Nephron (organoid): ENCODE results near the gene SNAP23.

Experiments
- H3K27ac Mint-ChIP-seq, 3 experiments: 2 replicates each; pipeline ENCODE4 v1.8.0; 2020; ENCODE audit warnings: mixed read lengths in 3 of 3, mild to moderate bottlenecking in 2 of 3, moderate library complexity in 1 of 3
- H3K27me3 Mint-ChIP-seq: 2 replicates; pipeline ENCODE4 v1.8.0; 2021; ENCODE audit warnings: low read depth, mild to moderate bottlenecking, moderate library complexity, mixed read lengths
- H3K36me3 Mint-ChIP-seq: 2 replicates; pipeline ENCODE4 v1.8.0; 2020; ENCODE audit warnings: low read depth, mixed read lengths
- H3K4me1 Mint-ChIP-seq: 2 replicates; pipeline ENCODE4 v1.8.0; 2020; ENCODE audit warnings: mixed read lengths
- H3K4me3 Mint-ChIP-seq, 3 experiments: 2 replicates each; pipeline ENCODE4 v1.8.0; 2020; ENCODE audit warnings: mild to moderate bottlenecking in 3 of 3, mixed read lengths in 3 of 3, moderate library complexity in 2 of 3
- H3K9me3 Mint-ChIP-seq: 2 replicates; pipeline ENCODE4 v1.8.0; 2020; ENCODE audit warnings: mixed read lengths
- CTCF ChIP-seq, 3 experiments: fragments of 200-600 bp; sonication (generic); IDR thresholded peaks; one replicate each; pipeline ENCODE4 v1.5.0; 2021; ENCODE audit warnings: antibody characterized with exemption in 3 of 3; ENCODE audit not compliant: unreplicated experiment in 3 of 3

The SNAP23 gene

GRCh38 chr15:42490671-42491538 lies 4.5 kb upstream of the SNAP23 start, which contains the start of gene ZNF106:
ZNF106 (minus strand) TSS chr15:42491141; CDS start chr15:42472289, 18,852 bp downstream.
- Mint-ChIP-seq H3K27ac (peak within 1 kb of the TSS; percentile 99 to 100 (median 100)), H3K36me3 (peaks cover 5% of the 10 kb centered on the region), H3K4me3 (peak within 1 kb of the TSS; percentile 86 to 98 (median 96)), H3K27me3 (no peaks in the 10 kb centered on the region), H3K4me1 (peaks cover 32% of the 10 kb centered on the region), H3K9me3 (no peaks in the 10 kb centered on the region)
- TF ChIP-seq CTCF (IDR thresholded peaks at IDR 0.05; ENCODE audit: unreplicated experiment in 3 of 3) = peak in 1 of 3 experiments; percentile 20

GRCh38 chr15:42491539-42492225 lies 3.8 kb upstream of the SNAP23 start:
- Mint-ChIP-seq H3K4me3 (peak overlapping the region; percentile 86 to 98 (median 96)), H3K27me3 (no peaks in the 10 kb centered on the region), H3K4me1 (peaks cover 39% of the 10 kb centered on the region), H3K9me3 (no peaks in the 10 kb centered on the region), H3K36me3 (peaks cover 5% of the 10 kb centered on the region), H3K27ac (peak overlapping the region; percentile 99 to 100 (median 100))
- no peak for TF ChIP-seq CTCF (IDR thresholded peaks at IDR 0.05; ENCODE audit: unreplicated experiment in 3 of 3)

GRCh38 chr15:42493679-42494078 lies 1.8 kb upstream of the SNAP23 start:
- peak overlapping the region; percentile 87 to 92 (median 91) for H3K27ac Mint-ChIP-seq
- no peaks in the 10 kb centered on the region for H3K36me3 Mint-ChIP-seq
- no peak for TF ChIP-seq CTCF (IDR thresholded peaks at IDR 0.05; ENCODE audit: unreplicated experiment in 3 of 3)
- H3K27me3 Mint-ChIP-seq = no peaks in the 10 kb centered on the region
- no peaks in the 10 kb centered on the region for H3K9me3 Mint-ChIP-seq
- peak overlapping the region; percentile 49 to 72 (median 65) for H3K4me3 Mint-ChIP-seq
- peaks cover 40% of the 10 kb centered on the region for H3K4me1 Mint-ChIP-seq

- no peak for TF ChIP-seq CTCF (IDR thresholded peaks at IDR 0.05; ENCODE audit: unreplicated experiment in 3 of 3)
- Mint-ChIP-seq H3K4me1 (peaks cover 41% of the 10 kb centered on the region), H3K27me3 (no peaks in the 10 kb centered on the region), H3K9me3 (no peaks in the 10 kb centered on the region), H3K36me3 (no peaks in the 10 kb centered on the region), H3K4me3 (peak overlapping the region; percentile 94 to 98 (median 97)), H3K27ac (peak overlapping the region; percentile 91 to 92 (median 92))
Measured at GRCh38 chr15:42494998-42495360, 455 bp upstream of the SNAP23 start.

- no peaks in the 10 kb centered on the region for H3K36me3 Mint-ChIP-seq
- no peaks in the 10 kb centered on the region for H3K27me3 Mint-ChIP-seq
- H3K4me3 Mint-ChIP-seq = peak overlapping the region; percentile 55 to 68 (median 57)
- H3K9me3 Mint-ChIP-seq = no peaks in the 10 kb centered on the region
- H3K27ac Mint-ChIP-seq = peak overlapping the region in 2 of 3 experiments; percentile 28 to 74
- no peak for TF ChIP-seq CTCF (IDR thresholded peaks at IDR 0.05; ENCODE audit: unreplicated experiment in 3 of 3)
- H3K4me1 Mint-ChIP-seq = peaks cover 29% of the 10 kb centered on the region
Measured at GRCh38 chr15:42498212-42499068, 3.0 kb downstream of the SNAP23 start.
